Stimulated activated CD8-positive, alpha-beta memory T cell treated with anti-CD3 and anti-CD28 coated beads, Interleukin-7, amount 100 ng/mL, for 4 hours (primary cell): ENCODE measurements around the gene SPOP.
"Not testable (repeated sequence)": the region's sequence is repeated elsewhere in the genome, so short reads cannot be mapped to it uniquely, and the experiment has no call there.

ENCODE experiments used
- DNase-seq, 2 donors: peaks; one replicate each; pipeline ENCODE4 v3.0.0-alpha.2; 2020; ENCODE audit warnings: low read depth in 2 of 2

SPOP gene

GRCh38 chr17:49695698-49696232 is 17.9 kb upstream of the SPOP start:
- no peak for DNase-seq

DNA sequence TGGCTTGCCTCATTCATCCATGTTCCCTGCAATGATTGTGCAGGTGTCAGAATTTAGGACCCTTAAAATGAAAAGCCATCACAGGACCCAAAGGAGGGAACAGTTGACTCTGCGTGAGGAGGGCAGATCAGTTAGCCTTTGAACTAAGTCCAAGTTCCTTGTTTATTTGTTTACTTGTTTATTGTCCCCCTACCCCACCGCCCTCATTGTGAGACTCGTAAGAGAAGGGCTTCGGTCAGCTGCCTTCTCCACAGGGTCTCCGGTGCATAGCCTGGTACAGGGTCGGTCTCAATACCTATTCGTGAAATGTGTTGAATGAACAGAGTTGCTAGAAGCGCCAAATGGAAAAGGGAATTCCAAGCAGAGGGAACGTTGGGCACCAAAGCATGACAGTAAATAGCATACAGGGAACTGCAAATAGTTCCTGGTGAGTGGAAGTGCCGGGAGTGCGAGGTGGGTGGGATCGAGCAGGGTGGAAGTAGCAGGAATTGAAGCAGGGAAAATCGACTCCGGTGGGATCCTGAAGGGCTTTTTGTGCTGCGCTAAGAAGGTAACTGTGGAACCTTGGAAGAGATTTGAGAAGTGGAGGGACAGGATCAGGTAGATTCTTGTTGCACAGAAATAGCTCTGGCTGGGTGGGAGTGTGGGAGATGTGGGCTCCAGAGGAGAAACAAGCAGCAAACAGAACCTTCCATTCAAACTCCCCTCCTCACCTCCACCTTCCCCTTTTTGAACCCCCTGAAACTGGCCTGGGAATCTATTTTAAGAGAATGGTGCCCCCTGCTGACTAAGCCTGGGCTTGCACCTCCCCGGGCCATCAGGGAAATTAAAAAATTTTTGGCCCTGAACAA is 17.2 kb upstream of the SPOP start:
- DNase-seq = peak; percentile 37 to 41

- DNase-seq = no peak
Observed at GRCh38 chr17:49692751-49693150, 14.9 kb upstream of the SPOP start.

DNA sequence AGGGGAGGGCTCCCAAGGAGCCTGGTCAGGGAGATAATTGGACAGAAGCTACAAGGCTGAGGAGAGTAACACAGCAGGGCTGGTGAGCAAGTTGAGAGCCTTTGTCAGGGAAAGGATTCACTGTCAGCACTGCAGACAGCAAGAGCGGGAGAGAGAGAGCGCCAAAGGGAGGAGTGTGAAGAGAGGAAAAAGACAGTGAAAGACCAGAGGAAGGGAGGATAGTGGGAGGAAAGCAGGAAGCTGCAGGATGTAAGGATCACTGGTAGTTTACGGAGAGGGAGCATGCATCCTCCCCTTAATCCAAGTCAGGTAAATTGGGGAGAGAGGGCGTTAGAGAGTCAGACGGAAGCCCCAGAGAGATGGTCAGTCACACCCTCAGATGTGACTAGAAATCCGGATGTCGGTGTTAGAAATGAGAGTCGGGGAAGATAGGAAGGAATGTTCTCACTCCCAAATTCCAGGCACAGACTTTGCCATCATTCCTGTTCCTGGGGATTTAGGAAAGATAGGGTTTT is 13.8 kb upstream of the SPOP start:
- no peak for DNase-seq

GRCh38 chr17:49691086-49691676 is 13.3 kb upstream of the SPOP start:
- DNase-seq = no peak

DNA sequence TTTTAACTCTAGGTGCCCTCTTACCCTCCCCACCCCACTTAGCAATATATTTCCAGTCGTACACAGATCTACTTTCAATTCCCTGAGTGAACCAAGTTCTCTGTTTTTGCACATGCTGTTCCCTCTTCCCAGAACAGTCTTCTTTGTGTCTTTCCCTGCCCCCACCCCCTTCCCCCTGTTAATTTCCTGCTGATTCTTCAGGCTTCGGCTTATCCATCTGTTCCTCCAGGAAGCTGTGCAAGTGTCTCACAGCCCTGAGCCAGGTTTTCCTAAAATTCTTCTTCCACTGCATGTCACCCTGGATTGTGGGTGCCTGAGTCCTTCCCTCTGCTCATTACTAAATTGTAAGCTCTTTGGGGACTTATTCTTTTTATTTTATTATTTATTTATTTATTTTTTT is 12.4 kb upstream of the SPOP start:
- DNase-seq = no peak

- DNase-seq = no peak
Observed at GRCh38 chr17:49688848-49689247, 11.0 kb upstream of the SPOP start.

DNA sequence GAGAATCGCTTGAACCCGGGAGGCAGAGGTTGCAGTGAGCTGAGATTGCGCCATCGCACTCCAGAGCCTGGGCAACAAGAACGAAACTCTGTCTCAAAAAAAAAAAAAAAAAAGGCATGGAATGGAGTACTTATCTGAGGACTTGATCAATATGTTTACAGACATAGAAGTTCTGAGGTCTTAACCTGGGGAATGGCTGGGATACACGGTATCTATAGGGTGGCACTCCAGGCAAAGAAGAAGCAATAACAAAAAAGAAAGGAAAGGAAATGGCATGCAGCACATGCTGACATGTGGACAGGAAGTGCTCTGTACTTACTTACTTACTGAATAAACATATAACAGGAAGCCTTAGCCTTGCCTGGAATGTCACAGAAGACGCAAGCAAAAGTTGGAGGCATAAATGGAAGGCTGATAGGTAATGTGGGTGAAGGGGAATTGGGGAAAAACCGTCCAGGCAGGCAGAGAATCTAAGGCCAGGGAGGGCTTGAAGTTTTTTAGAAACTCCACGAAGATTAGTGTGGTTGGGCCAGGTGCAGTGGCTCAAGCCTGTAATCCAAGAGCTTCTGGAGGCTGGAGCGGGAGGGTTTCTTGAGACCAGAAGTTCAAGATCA is 10.1 kb upstream of the SPOP start:
- DNase-seq = no peak

- no peak for DNase-seq
Observed at GRCh38 chr17:49681106-49681979, 3.4 kb upstream of the SPOP start.

GRCh38 chr17:49680314-49680713 is 2.4 kb upstream of the SPOP start:
- DNase-seq = no peak

DNA sequence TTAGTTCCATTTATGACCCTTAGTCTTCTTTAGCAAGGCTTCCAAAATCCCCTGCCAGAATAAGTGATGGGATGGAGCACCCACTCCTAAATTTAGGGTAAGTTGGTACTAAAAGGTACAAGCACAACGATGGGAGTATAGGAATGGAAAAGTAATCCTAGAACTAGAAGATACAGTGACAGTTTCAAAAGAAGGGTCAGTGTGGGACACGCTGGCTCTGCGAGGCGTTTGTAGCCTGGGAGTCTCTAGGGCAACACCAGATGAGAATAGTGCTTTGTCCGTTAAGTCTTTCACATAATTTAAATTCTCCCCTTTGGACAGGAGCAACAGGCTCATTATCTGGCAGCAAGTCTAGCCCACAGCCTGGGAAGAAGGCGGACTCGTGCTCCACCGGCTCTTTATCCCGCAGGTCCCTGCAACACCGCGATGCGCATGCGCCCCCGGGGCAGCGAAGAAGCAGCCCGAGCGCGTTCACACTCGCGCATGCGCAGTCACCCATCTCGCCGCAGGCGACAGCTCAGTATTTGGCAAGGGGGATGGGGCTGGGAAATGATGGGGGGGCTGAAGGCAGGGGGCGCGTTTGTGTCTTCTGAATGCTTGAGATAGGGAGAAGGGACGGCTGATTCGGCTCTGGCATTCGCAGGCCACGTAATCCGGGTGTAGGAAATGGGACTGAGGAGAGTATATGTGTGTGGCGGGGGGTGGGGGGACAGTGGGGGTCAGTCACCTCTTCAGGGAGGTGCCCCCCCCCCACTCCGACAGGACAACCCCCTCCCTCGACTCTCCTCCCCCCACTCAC is 564 bp downstream of the SPOP start:
- peak; percentile 93 to 97 for DNase-seq

DNA sequence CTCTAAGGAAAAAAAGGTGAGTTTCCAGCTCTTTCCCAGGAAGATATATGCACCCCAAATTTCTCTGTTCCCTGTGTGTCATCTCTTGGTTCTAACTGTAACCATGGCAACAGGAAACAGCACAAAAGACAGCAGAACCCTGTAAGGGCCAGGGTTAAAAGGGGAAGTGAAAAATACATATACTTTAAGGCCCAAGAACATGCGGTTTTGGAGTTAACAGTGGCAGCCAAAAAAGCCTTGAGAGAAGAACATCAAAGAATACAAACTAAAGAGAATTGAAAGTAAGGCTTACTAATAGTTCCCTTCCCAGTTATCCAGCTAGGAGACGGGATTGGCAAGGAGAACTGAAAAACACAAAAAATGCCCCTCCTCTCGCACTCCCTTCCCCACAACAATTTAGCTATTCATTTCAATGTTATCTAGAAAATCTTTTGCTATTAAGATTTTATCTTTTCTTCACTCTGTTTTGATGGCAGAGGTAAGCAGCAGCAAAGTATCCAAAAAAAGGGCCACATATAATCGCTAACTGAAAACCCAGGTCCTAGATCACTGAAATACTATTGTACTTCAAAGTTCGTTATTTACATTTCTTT is 1.5 kb downstream of the SPOP start:
- no peak for DNase-seq

- no peak for DNase-seq
Observed at GRCh38 chr17:49674507-49674906, 3.4 kb downstream of the SPOP start.

GRCh38 chr17:49673679-49674078 is 4.2 kb downstream of the SPOP start:
- DNase-seq = not testable (repeated sequence)

- DNase-seq = no peak
Observed at GRCh38 chr17:49670641-49671040, 7.3 kb downstream of the SPOP start.

- DNase-seq = no peak
Observed at GRCh38 chr17:49670002-49670401, 7.9 kb downstream of the SPOP start.

DNA sequence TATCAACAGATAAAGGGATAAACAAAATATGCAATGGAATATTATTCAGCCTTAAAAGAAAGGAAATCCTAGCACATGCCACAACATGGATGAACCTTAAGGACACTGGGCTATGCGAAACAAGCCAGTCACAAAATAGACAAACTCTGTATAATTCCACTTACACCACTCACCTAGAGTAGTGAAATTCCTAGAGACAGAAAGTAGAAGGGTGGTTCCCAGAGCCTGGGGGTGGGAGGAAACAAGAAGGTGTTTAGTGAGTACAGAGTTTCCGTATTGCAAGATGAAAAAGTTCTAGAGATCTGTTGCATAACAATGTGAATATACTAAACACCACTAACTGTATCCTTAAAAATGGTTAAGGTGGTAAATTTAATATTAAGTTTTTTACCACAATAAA is 10.0 kb downstream of the SPOP start:
- peak in 1 of 2 donors; percentile 14 for DNase-seq

DNA sequence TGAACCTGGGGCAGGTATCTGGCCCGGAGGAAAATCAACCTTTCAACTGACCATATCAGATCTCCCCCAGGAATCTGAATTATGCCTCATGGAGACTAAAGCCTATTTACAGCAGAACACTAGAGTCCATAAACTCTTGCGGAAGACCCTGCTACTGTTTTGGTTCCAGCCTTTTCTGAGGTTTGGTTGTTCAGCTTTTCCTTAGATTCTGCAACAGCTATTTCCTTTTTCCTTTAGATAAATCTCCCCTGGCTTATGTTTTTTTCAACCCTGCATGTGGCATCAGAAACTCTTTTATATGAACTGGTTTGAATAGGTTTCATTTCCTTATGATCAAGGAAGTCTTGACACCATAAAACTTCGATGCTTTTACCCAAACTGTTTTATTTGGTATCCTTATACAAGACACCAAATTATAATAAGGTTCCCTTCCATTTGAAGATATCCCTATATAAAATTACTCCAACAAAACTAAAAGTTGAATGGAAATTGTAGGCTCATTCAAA is 13.1 kb downstream of the SPOP start:
- no peak for DNase-seq

- DNase-seq = no peak
Observed at GRCh38 chr17:49659661-49660382, 18.1 kb downstream of the SPOP start.
